Astrocyte (in vitro differentiated cells and primary cell): ENCODE results near the gene PLXNB3. TPM values are rescaled to one million over a fixed set of nuclear protein-coding genes. Genes with fewer than 3 reads are reported as not detected.
A peak's percentile ranks its signal among the peaks of the same experiment; 100 is the strongest.

Source experiments
- DNase-seq: peaks from one replicate; pipeline ENCODE4 v3.0.0-alpha.2; 2010; ENCODE audit warnings: low read depth
- FAIRE-seq: peaks from 2 replicates; lab custom pipeline; 2011; peaks lifted over from hg19 to GRCh38; lab: Jason Lieb, UNC
- H2AFZ ChIP-seq: 2 replicates; pipeline ENCODE4 v1.6.0; 2012; ENCODE audit warnings: low read depth, low read length, inconsistent platforms
- H3K27ac ChIP-seq: 2 replicates; pipeline ENCODE4 v1.5.1; 2011; ENCODE audit warnings: low read depth, low read length, inconsistent platforms
- H3K27me3 ChIP-seq: 2 replicates; pipeline ENCODE4 v1.6.0; 2011; ENCODE audit warnings: low read length, inconsistent platforms; ENCODE audit not compliant: insufficient read depth
- H3K36me3 ChIP-seq: 2 replicates; pipeline ENCODE4 v1.5.1; 2011; ENCODE audit warnings: low read length, inconsistent platforms; ENCODE audit not compliant: insufficient read depth
- H3K4me1 ChIP-seq: 2 replicates; pipeline ENCODE4 v1.5.1; 2011; ENCODE audit warnings: low read length, inconsistent platforms; ENCODE audit not compliant: insufficient read depth
- H3K4me2 ChIP-seq: 2 replicates; pipeline ENCODE4 v1.6.0; 2012; ENCODE audit warnings: low read length, inconsistent platforms
- H3K4me3 ChIP-seq: 2 replicates; pipeline ENCODE4 v1.5.1; 2011; ENCODE audit warnings: low read depth, mild to moderate bottlenecking, low read length, inconsistent platforms; ENCODE audit not compliant: insufficient read depth
- H3K79me2 ChIP-seq: 2 replicates; pipeline ENCODE4 v1.6.0; 2012; ENCODE audit warnings: mild to moderate bottlenecking, low read length, inconsistent platforms; ENCODE audit not compliant: insufficient read depth
- H3K9ac ChIP-seq: 2 replicates; pipeline ENCODE4 v1.6.0; 2012; ENCODE audit warnings: mild to moderate bottlenecking, low read length, inconsistent platforms
- H3K9me3 ChIP-seq: 2 replicates; pipeline ENCODE4 v1.5.1; 2012; ENCODE audit warnings: low read depth, mild to moderate bottlenecking, low read length, inconsistent platforms; ENCODE audit not compliant: insufficient read depth
- H4K20me1 ChIP-seq: 2 replicates; pipeline ENCODE4 v1.6.0; 2012; ENCODE audit warnings: low read length, inconsistent platforms; ENCODE audit not compliant: insufficient read depth
- H3K27ac Mint-ChIP-seq: one replicate; pipeline ENCODE4 v1.8.0; 2021; ENCODE audit warnings: mild to moderate bottlenecking, mixed read lengths; ENCODE audit not compliant: unreplicated experiment
- H3K27me3 Mint-ChIP-seq: one replicate; pipeline ENCODE4 v1.8.0; 2021; ENCODE audit warnings: low read depth, mixed read lengths; ENCODE audit not compliant: unreplicated experiment
- H3K36me3 Mint-ChIP-seq: one replicate; pipeline ENCODE4 v1.8.0; 2021; ENCODE audit warnings: low read depth, mixed read lengths; ENCODE audit not compliant: unreplicated experiment
- H3K4me1 Mint-ChIP-seq: one replicate; pipeline ENCODE4 v1.8.0; 2021; ENCODE audit warnings: low read depth, mixed read lengths; ENCODE audit not compliant: unreplicated experiment
- H3K4me3 Mint-ChIP-seq: one replicate; pipeline ENCODE4 v1.8.0; 2021; ENCODE audit warnings: mild to moderate bottlenecking, moderate library complexity, mixed read lengths; ENCODE audit not compliant: unreplicated experiment
- H3K9me3 Mint-ChIP-seq: one replicate; pipeline ENCODE4 v1.8.0; 2021; ENCODE audit warnings: mild to moderate bottlenecking, mixed read lengths; ENCODE audit not compliant: unreplicated experiment
- CTCF ChIP-seq: IDR thresholded peaks from 2 replicates; pipeline ENCODE4 v1.5.1; 2011; ENCODE audit warnings: low read depth, mild to moderate bottlenecking, inconsistent platforms, low read length, moderate library complexity; ENCODE audit not compliant: insufficient read depth
- EZH2 ChIP-seq: IDR thresholded peaks from 2 replicates; pipeline ENCODE4 v1.6.1; 2012; ENCODE audit warnings: mild to moderate bottlenecking, low read length, inconsistent platforms; ENCODE audit not compliant: insufficient read depth
- total RNA-seq: library from RNA; stranded (reverse); gene quantifications from 2 replicates; pipeline ENCODE4 v1.2.1, GENCODE V29; 2021

The PLXNB3 gene
- total RNA-seq, 1 donor from 2014 or later: 5.3 TPM

GRCh38 chrX:153719238-153719637 is 44.8 kb upstream of the PLXNB3 start:
- H3K4me3 Mint-ChIP-seq: no peak overlapping the region

GRCh38 chrX:153719701-153720100 is 44.3 kb upstream of the PLXNB3 start:
- no peak overlapping the region for H3K27ac ChIP-seq
- Mint-ChIP-seq H3K4me1 (peaks cover 3% of the 10 kb centered on the region), H3K27ac (no peak overlapping the region), H3K36me3 (peaks cover 4% of the 10 kb centered on the region), H3K4me3 (no peak overlapping the region), H3K9me3 (no peaks in the 10 kb centered on the region), H3K27me3 (no peaks in the 10 kb centered on the region)
- peaks cover 14% of the 10 kb centered on the region for H3K4me1 ChIP-seq
- DNase-seq (no peak), FAIRE-seq (no peak)
- no peaks in the 10 kb centered on the region for H3K27me3 ChIP-seq
- no peak overlapping the region for H3K9ac ChIP-seq
- H2AFZ ChIP-seq: no peak overlapping the region
- peaks cover 38% of the 10 kb centered on the region for H3K79me2 ChIP-seq
- H3K4me3 ChIP-seq: no peak overlapping the region
- no peak overlapping the region for H3K4me2 ChIP-seq
- peaks cover 31% of the 10 kb centered on the region for H4K20me1 ChIP-seq
- TF ChIP-seq CTCF (no peak), EZH2 (no peak)
- H3K36me3 ChIP-seq: peaks cover 13% of the 10 kb centered on the region
- H3K9me3 ChIP-seq: no peaks in the 10 kb centered on the region

More at GRCh38 chrX:153719238-153719637, 44.8 kb upstream of the PLXNB3 start:
- Mint-ChIP-seq H3K36me3 (peaks cover 4% of the 10 kb centered on the region), H3K27ac (no peak overlapping the region), H3K27me3 (no peaks in the 10 kb centered on the region), H3K4me1 (peaks cover 5% of the 10 kb centered on the region), H3K9me3 (no peaks in the 10 kb centered on the region)
- Histone ChIP-seq H3K4me2 (no peak overlapping the region), H3K79me2 (peaks cover 38% of the 10 kb centered on the region), H3K9ac (no peak overlapping the region), H3K9me3 (no peaks in the 10 kb centered on the region), H3K36me3 (peaks cover 18% of the 10 kb centered on the region), H3K27ac (no peak overlapping the region), H4K20me1 (peaks cover 31% of the 10 kb centered on the region), H3K4me1 (peaks cover 14% of the 10 kb centered on the region), H3K4me3 (no peak overlapping the region), H3K27me3 (no peaks in the 10 kb centered on the region), H2AFZ (no peak overlapping the region)
- FAIRE-seq (no peak), DNase-seq (no peak)
- no peak for TF ChIP-seq EZH2
- TF ChIP-seq CTCF: no peak

DNA sequence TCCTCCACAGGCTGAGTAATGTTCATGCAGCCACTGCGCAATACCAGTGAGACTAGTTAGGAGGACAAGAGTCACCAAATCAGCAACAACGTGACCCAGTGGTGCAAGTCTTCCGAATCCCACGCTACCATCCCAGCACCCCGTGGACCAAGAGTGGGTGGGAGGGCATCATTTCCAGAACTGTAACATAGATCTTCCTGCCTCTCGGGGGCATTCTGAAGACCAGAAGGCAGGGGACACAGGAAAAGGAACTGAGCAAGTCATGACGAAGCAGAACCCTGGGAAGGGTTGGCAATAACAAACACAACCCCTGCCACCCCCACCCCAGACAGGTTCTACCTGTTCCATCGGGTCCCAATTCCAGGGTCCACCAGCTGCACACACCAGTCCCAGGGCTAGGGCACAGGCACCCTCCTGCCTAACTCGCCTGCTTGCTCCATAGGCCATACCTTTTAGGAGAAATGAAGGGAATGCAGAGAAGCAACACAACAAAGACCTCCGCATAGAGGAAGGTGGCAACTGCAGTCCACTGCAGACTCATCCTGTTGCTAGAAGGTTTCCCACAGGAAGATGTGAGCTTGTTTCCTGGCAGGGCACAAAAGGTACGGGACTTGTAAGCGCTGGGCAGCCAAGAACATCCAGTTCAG is 41.2 kb upstream of the PLXNB3 start:
- Histone ChIP-seq H3K27me3 (no peaks in the 10 kb centered on the region), H3K4me3 (peak overlapping the region; percentile 66), H3K9ac (peak overlapping the region; percentile 85), H3K79me2 (peaks cover 38% of the 10 kb centered on the region), H3K4me2 (peak overlapping the region; percentile 93), H2AFZ (peak overlapping the region; percentile 52), H3K9me3 (no peaks in the 10 kb centered on the region), H3K4me1 (peaks cover 29% of the 10 kb centered on the region), H3K27ac (peak overlapping the region; percentile 56), H4K20me1 (peaks cover 31% of the 10 kb centered on the region), H3K36me3 (peaks cover 7% of the 10 kb centered on the region)
- DNase-seq (no peak), FAIRE-seq (no peak)
- no peak for TF ChIP-seq EZH2
- no peak for TF ChIP-seq CTCF
- Mint-ChIP-seq H3K9me3 (no peaks in the 10 kb centered on the region), H3K27ac (peak overlapping the region; percentile 83), H3K36me3 (peaks cover 4% of the 10 kb centered on the region), H3K4me1 (peaks cover 5% of the 10 kb centered on the region), H3K27me3 (no peaks in the 10 kb centered on the region), H3K4me3 (peak overlapping the region; percentile 90)
